Activated effector memory CD4-positive, alpha-beta T cell treated with Interleukin-2 at 50 U/mL for 16 hours (primary cell): Measurements from ENCODE around the gene TOP3B.

Experiments
- DNase-seq: peaks from one replicate; pipeline ENCODE4 v3.0.0-alpha.2; 2020

The TOP3B gene

GRCh38 chr22:22011964-22012363 lies 29.4 kb upstream of the TOP3B start:
- DNase-seq, result no peak

- DNase-seq, result no peak
These were observed 27.8 kb upstream of the TOP3B start for GRCh38 chr22:22010358-22010757.

DNA sequence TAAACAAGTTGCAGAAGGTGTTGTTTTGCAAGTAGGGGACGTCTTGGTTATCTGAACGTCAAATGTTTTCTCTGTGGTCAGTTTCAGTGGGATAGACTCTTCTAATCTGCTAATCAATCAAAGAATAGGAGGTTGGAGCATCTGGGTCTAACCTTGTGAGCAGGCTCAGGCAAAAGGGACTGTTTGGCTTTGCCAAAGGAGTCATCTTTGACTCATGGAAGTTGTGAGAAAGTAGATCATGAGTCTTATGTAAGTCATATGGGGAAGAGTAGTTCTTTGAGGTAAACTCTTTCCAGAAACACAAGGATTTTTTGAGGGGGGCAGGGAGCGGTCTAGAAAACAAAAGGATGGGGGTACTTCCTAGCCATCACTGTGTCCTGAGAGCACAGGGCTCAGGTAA lies 27.1 kb upstream of the TOP3B start:
- DNase-seq, result no peak

- no peak for DNase-seq
These were observed 24.0 kb upstream of the TOP3B start for GRCh38 chr22:22006596-22006990.

DNA sequence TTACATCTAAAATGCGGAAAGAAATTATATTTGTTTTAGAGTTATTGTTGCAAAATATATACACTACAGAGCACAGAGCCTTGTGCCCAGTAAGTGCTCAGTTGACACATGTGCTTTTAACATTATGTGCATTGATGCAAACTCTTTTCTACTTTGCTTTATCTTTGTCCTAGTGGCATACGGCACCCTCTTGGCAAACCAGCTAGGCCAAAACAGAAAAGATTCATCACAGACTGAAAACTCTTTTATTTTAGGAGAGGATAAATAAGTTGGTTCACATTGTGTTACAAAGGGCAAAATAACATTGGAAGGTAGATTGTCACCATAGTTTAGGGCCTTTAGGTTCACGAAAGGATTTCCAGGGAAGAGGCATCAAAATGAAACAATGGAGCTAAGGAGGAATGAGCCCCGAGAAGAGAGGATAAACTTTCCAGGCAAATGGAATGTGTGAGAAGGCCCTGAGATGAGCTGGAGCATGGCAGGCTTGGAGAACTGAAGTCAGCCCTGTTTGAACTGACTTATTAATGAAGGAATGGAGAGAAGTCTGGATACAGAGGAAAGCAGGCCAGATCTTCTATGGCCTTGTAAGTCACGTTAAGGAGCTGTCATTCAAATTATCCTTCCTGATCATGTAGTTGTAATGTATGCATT lies 23.5 kb upstream of the TOP3B start:
- DNase-seq, result no peak

DNA sequence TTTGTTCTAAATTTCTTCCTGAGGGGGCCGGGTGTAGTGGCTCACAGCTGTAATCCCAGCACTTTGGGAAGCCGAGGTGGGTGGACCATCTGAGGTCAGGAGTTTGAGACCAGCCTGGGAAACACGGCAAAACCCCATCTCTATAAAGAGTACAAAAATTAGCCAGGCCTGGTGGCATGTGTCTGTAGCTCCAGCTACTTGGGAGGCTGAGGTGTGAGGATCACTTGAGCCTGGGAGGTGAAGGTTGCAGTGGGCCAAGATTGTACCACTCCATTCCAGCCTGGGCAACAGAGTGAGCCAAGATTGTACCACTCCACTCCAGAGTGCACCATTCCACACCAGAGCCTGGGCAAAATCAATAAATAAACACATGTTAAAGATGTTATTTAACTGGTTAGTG lies 20.6 kb upstream of the TOP3B start:
- DNase-seq, result no peak

DNA sequence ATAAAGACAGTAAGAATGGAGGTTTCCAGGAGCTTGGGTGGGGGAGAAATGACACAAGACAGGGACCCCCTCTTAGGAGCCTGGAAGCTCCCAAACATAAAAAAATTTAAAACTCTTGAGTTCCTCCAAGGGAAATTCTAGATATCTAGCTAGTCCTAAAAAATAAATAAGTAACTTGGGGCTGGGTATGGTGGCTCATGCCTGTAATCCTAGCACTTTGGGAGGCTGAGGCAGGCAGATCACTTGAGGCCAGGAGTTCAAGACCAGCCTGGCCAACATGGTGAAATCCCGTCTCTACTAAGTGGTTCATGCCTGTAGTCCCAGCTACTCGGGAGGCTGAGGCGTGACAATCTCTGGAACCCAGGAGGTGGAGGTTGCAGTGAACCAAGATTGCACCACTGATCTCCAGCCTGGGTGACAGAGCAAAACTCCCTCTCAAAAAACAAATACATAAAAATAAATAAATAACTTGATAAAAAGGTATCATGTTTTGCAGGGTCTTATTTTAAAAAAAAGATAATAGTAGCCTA lies 20.0 kb upstream of the TOP3B start:
- DNase-seq, result no peak

DNA sequence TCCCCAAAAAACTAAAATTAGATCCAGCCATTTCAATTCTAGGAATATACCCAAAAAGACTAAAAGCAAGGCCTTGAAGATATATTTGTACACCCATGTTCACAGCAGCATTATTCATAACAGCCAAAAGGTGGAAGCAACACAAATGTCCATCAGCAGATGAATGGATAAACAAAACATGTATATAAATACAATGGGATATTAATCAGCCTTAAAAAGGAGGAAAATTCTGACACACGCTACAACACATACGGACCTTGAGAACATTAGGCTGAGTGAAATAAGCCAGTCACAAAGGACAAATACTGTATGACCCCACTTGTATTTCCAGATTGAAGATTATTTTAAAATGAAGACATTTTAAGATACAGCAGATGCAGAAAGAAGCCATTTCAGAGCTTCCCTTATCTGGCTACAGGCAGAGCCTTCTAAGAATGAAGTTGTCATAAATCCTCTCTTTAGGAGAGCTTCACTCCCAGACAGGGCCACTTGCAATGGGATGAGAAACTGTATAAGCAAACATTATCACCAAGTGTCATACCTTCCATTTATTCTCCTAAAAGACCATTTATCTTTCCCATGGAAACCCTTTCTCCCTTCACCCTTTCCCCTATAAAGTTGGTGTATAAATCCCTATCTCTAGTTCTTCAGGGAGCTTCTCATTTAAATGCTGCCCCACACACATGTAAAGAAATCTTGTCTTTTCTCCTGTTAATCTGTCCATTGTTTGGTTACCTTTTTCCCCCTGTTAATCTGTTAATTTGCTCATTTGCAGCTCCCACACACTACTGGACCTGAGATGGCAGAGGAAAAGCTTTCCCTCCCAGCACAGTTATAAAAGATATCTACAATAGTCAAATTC lies 19.3 kb upstream of the TOP3B start:
- no peak for DNase-seq

GRCh38 chr22:21998595-21999247 lies 16.1 kb upstream of the TOP3B start:
- DNase-seq, result no peak

GRCh38 chr22:21996175-21996720 lies 13.7 kb upstream of the TOP3B start:
- no peak for DNase-seq

DNA sequence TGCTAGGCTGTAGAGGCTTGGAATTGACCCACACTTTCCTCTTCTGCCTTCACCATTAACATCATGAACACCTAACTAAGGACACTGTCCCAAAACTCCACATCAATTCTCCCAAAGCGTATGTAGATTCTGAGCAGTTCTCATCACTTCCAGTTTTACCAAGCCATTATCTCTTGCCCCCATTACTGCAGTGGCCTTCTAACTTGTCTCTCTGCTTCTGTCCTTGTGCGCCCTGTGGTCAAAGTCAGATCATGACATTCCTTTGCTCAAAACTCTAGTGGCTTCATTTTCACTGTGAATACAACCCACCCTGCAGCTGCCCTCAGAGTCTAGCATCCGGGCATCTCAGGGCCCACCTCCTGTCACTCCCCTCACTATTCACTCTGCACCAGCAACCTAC lies 13.1 kb upstream of the TOP3B start:
- no peak for DNase-seq

DNA sequence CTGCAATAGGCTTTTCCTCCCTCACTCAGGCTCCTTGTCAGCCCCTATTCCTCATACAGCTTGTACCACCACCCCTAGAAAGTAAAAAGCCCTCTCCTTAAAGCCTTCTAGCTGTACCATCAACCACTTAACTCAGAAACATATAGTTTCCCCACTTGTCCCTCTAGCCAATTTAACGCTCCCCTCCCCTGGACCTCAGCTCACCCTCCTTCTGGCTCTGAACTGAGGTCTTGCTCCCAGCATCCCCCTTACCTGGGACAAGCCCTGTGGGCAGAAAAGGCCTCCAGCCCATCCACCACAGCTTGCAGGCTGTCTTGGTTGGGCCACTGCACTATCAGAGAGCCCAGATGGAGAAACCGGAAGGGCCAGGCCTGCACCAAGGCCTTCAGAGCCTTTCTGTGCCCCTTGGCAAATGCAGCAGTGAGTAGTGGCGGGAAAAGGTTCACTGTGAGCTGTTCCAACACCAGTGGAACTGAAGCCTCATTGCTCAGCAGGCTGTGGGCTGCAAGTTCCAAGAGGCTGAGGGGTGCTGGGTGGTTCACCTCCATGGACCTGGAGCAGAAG lies 12.4 kb upstream of the TOP3B start:
- no peak for DNase-seq

DNA sequence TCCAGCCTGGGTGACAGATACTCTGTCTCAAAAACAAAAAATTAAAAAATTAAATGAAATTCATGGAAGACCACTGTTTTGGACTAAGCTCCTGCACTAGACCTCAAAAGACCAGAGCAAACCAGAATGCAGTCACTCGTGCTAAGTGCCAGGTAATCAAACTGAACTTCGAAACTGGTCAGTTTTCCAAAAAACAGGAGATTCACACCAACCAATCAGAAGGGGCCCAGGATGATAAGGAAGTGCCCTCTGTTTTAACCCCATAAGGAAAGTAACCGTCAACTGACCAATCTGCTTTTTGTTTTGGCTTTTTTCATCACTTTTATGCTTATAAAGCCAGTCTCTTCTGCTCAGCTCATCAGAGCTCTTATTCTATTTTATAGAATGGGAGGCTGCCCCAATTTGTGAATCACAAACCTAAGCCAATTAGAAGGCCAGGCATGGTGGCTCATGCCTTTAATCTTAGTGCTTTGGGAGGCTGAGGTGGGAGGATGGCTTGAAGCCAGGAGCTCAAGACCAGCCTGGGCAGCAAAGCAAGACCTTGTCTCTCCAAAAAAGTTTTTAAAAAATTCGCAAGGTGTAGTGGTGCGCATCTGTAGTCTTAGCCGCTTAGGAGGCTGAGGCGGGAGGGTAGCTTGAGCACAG lies 10.1 kb upstream of the TOP3B start:
- DNase-seq, result no peak

- DNase-seq, result no peak
These were observed 9.2 kb upstream of the TOP3B start for GRCh38 chr22:21991774-21992173.

DNA sequence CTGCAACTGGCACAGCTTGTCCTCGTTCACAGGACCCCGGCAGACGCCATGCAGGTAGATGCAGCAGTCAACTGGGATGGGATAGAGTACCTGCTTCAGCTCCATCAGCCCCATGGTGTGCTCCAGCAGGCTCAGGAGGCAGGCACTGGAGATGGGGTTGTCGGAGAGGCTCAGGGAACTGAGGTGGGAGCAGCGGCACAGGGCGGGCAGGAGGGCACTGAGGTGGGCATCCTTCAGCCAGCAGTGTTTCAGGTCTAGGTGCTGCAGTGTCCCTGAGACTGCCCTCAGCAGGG lies 8.7 kb upstream of the TOP3B start:
- no peak for DNase-seq

DNA sequence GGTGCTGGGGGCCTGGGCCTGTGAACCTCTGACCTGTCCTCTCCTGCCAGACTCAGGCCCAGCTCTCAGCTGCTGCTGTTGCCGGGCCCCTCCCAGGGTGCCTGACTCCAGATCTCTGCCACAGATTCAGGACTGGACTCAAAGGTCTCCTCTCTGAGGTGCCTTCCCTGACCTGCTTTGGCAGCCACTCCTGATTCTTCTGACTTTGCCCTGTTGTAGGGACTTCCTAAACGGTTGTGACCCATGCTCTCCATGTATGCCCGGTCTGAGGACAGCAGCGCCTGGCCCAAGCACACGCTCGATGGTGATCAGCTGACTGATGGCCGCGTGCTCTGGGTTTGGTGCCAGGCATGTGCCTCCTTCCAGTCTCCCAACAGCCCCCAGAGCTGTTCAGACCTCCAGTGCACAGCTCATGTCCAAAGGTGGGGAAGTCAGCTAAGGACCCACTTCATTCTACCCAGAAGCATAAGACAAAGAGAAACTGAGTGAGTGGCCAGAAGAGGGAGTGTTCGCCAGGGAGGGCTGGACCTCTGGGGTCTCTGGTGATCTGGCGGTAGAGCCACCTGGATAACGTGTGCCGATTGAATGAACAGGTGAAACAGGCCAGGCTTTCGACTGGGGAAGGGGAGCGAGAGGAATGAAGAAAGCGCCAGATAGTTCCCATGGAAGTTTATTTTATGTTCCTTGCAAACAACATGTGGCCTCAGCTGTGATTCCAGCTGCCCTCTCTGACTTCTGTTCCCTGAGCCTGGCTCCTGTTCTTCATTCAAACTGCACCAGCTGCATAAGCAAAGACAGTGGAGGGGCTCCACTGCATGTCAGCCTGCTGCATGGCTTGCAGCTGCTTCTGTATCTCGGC lies 8.1 kb upstream of the TOP3B start:
- DNase-seq, result no peak

GRCh38 chr22:21989049-21989448 lies 6.5 kb upstream of the TOP3B start:
- DNase-seq, result no peak

- no peak for DNase-seq
These were observed 2.6 kb upstream of the TOP3B start for GRCh38 chr22:21985214-21985613.

DNA sequence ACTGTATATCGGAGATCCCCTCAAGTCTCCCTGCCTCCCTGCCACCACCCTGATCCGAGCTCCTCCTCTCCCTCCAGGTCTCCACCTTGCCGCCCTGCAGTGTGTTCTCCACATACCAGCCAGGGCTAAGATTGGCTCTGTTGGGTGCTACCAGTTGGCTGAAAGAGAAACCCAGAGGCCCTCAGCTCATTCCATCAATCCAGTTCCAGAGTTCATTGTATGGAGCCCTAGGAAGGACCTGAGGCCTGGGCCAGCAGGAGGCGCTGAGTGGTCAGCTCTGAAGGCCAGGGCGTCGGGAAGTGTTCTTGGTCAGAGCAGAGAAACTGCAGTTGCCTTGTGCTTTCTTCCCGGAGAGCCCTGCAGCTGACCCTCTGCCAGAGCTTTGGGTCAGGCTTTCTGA lies 2.2 kb upstream of the TOP3B start:
- no peak for DNase-seq

GRCh38 chr22:21981874-21982273 lies 713 bp downstream of the TOP3B start:
- no peak for DNase-seq

- DNase-seq, result no peak
These were observed 2.0 kb downstream of the TOP3B start for GRCh38 chr22:21980547-21980946.
